Ovary (tissue), 3 donors: Measurements from ENCODE around the gene TBC1D14.

ENCODE experiments used
- CTCF ChIP-seq, 3 donors: fragments of 450-650 bp in 2 of 3; fragments of 200-600 bp in 1 of 3; IDR thresholded peaks; one replicate each; pipeline versions ENCODE4 v1.5.1 to v1.8.0; 2016 to 2022; ENCODE audit warnings: antibody characterized with exemption in 3 of 3, mild to moderate bottlenecking in 1 of 3
- EP300 ChIP-seq: sonication (generic); formaldehyde crosslinking; IDR thresholded peaks from one replicate; pipeline ENCODE4 v1.6.1; 2017; ENCODE audit warnings: antibody characterized with exemption
- POLR2A ChIP-seq: fragments of 450-650 bp; IDR thresholded peaks from one replicate; pipeline ENCODE4 v1.6.1; 2017; ENCODE audit warnings: antibody characterized with exemption, mild to moderate bottlenecking, moderate library complexity
- donor health status: DM: no; HTN: no; CAD: no.

DNA sequence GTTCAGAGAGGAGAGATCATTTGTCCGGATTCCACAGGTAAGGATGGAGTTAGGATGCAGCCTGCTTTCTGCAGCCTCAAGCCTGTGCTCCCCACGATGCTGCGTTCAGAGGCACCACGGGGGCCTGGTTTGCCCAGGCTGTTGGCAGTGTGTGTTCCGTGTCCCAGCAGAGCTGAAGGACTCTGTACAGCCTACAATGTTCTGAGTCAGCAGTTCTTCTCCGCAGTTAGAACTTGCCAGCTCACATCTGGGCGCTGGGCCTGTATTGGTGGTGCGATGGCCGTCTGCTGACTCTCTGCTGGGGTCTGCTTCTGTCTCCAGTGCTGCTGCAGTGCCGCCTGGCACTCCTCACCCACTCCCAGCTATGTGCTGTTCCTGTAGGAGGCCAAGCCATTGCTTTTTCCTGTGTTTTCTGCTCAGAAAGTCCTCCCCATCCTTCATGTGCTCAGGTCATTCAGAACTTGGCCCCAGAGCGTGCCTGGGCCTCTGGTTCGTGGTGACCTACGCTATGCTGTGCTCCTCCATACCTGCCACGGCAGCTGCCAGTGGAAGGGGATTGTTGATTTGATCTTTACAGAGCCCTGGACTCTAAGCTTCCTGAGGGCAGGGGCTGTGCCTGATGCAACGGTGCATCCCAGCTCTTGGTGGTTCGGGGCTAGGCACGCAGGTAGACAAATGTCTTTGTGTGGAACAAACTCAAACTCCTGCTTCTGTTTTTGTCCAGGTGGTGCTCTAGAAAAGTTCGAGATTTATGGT is 91.0 kb downstream of the TBC1D14 start:
- TF ChIP-seq CTCF (IDR thresholded peaks at IDR 0.05) (no peak), POLR2A (no peak), EP300 (no peak)
